ENCODE results near the gene HSPBAP1.

GRCh38 chr3:122739172-122739571, 54.5 kb downstream of the HSPBAP1 start:
- TF ChIP-seq RCOR1 (IDR thresholded peaks at IDR 0.05; ENCODE audit: insufficient replicate concordance, low read length) (no peak), RFX5 (IDR thresholded peaks at IDR 0.05; ENCODE audit: low read depth, low read length) (no peak), SMC3 (IDR thresholded peaks at IDR 0.05; ENCODE audit: low read depth, low read length) (no peak), CTCF (conservative IDR thresholded peaks at IDR 0.05; ENCODE audit: low read depth, low read length) (no peak), RAD21 (IDR thresholded peaks at IDR 0.05; ENCODE audit: low read length) (no peak), POLR2A (IDR thresholded peaks at IDR 0.05; ENCODE audit: low read depth, low read length) (no peak), BHLHE40 (IDR thresholded peaks at IDR 0.05; ENCODE audit: low read depth, low read length) (no peak), MAFK (IDR thresholded peaks at IDR 0.05; ENCODE audit: low read depth, low read length) (no peak), FOS (IDR thresholded peaks at IDR 0.05; ENCODE audit: low read depth, low read length) (no peak), MAZ (IDR thresholded peaks at IDR 0.05; ENCODE audit: borderline replicate concordance, low read depth, low read length) (no peak), CEBPB (IDR thresholded peaks at IDR 0.05; ENCODE audit: low read depth, low read length) (no peak), NFE2L2 (IDR thresholded peaks at IDR 0.05; ENCODE audit: low read depth, low read length) (no peak)
- TF ChIP-seq, protein P1, sequence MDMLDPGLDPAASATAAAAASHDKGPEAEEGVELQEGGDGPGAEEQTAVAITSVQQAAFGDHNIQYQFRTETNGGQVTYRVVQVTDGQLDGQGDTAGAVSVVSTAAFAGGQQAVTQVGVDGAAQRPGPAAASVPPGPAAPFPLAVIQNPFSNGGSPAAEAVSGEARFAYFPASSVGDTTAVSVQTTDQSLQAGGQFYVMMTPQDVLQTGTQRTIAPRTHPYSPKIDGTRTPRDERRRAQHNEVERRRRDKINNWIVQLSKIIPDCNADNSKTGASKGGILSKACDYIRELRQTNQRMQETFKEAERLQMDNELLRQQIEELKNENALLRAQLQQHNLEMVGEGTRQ (IDR thresholded peaks at IDR 0.05; ENCODE audit: low read depth, low read length) = no peak
- TF ChIP-seq, protein P2, sequence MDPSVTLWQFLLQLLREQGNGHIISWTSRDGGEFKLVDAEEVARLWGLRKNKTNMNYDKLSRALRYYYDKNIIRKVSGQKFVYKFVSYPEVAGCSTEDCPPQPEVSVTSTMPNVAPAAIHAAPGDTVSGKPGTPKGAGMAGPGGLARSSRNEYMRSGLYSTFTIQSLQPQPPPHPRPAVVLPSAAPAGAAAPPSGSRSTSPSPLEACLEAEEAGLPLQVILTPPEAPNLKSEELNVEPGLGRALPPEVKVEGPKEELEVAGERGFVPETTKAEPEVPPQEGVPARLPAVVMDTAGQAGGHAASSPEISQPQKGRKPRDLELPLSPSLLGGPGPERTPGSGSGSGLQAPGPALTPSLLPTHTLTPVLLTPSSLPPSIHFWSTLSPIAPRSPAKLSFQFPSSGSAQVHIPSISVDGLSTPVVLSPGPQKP (IDR thresholded peaks at IDR 0.05; ENCODE audit: borderline replicate concordance, low read depth, low read length) = no peak
